Peyer's patch (tissue), 4 donors: ENCODE results near the gene PEX11G.

Experiments used
- POLR2A ChIP-seq, 2 donors: fragments of 450-650 bp; IDR thresholded peaks; one replicate each; pipeline ENCODE4 v1.5.1; 2017; ENCODE audit warnings: antibody characterized with exemption in 2 of 2, mild to moderate bottlenecking in 2 of 2, moderate library complexity in 2 of 2
- TF ChIP-seq, protein P1 (sequence below), 6 experiments: fragments of 450-650 bp in 4 of 6; fragments of 200-600 bp in 2 of 6; sonication (generic) in 1 of 6; IDR thresholded peaks; one replicate each; pipeline ENCODE4 v1.5.1; 2017 to 2019; ENCODE audit warnings: antibody characterized with exemption in 6 of 6, mild to moderate bottlenecking in 3 of 6, moderate library complexity in 1 of 6

DNA sequence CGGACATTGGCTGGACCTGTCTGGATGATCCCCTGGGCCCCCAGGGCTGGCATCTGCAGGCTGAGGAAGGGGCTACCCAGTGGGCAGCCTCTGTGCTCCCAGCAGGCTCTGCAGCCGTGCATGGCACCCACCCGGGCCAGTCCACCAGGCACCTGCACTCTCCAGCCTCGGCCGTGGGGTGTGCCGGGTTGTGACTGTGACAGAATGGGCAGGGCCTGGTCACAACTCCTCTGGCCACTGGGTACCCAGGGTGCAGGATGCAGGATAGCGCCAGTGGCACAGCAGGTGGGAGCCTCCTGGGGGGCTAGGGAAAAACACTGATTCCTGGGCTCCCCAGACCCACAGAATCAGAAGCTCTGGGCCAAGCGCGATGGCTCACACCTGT, 10.0 kb downstream of the PEX11G start:
- TF ChIP-seq, protein P1, sequence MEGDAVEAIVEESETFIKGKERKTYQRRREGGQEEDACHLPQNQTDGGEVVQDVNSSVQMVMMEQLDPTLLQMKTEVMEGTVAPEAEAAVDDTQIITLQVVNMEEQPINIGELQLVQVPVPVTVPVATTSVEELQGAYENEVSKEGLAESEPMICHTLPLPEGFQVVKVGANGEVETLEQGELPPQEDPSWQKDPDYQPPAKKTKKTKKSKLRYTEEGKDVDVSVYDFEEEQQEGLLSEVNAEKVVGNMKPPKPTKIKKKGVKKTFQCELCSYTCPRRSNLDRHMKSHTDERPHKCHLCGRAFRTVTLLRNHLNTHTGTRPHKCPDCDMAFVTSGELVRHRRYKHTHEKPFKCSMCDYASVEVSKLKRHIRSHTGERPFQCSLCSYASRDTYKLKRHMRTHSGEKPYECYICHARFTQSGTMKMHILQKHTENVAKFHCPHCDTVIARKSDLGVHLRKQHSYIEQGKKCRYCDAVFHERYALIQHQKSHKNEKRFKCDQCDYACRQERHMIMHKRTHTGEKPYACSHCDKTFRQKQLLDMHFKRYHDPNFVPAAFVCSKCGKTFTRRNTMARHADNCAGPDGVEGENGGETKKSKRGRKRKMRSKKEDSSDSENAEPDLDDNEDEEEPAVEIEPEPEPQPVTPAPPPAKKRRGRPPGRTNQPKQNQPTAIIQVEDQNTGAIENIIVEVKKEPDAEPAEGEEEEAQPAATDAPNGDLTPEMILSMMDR (IDR thresholded peaks at IDR 0.05): no peak
- TF ChIP-seq POLR2A (IDR thresholded peaks at IDR 0.05): no peak
